Measurements from ENCODE around the gene PHACTR1.
"Not testable (repeated sequence)": the region's sequence is repeated elsewhere in the genome, so short reads cannot be mapped to it uniquely, and the experiment has no call there.

The PHACTR1 gene

GRCh38 chr6:13238640-13239216, 522.2 kb downstream of the PHACTR1 start:
- no peak for TF ChIP-seq Cebpa-rat (IDR thresholded peaks at IDR 0.05)
- Histone ChIP-seq H3K27me3 (no peaks in the 10 kb centered on the region), H3K4me2 (no peak overlapping the region), H3K36me3 (no peaks in the 10 kb centered on the region), H4K20me1 (no peaks in the 10 kb centered on the region), H3K4me1 (no peaks in the 10 kb centered on the region), H3K4me3 (no peak overlapping the region), H3K9me3 (peaks cover 16% of the 10 kb centered on the region), H3K9ac (no peak overlapping the region), H3K27ac (no peak overlapping the region)

DNA sequence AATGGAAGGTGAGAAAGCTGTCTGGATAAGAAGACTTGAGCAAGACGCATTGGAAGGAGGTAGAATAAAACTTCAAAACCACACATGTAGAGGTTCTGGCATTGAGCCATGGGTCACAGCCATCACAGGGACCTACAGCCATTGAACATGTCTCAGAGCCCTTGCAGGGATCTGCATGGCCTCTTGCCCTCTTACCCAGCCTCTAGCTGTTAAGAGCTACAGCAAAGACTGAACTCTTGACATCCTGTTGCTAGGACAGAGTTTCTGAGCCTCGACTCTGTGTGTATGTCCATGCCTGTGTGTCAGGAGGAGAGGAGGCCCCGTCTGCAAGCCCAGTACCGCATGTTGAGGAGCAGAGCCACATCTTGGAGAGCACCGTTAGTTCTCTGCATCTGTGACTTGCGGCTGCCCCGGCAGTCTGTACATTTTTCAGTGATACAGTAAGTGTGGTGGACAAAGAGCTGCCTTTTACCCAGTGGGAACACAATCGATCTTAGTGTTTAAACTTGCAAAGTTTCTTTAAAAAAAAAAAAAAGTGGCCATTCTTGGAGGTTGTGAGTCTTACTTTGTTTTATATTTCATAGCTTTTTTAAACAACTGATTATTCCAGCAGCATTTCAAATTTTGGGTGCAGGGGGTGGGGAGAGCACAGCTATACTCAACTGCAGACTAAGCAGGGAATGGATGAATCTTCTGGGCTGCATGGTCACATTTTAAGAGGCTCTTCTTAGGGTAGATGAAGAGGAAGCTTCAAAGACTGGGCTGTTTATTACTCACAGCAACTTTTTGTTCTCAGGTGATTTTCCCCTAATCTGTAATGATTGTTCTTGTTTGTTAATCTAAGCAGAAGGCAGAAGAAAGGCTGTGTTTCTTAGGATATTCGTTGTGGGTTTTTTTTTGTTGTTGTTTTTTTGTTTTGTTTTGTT, 523.2 kb downstream of the PHACTR1 start:
- no peaks in the 10 kb centered on the region for H4K20me1 ChIP-seq
- no peak overlapping the region for H3K4me3 ChIP-seq

GRCh38 chr6:13241364-13241763, 524.8 kb downstream of the PHACTR1 start:
- no peak overlapping the region for H3K27ac ChIP-seq
- peaks cover 40% of the 10 kb centered on the region for H3K9me3 ChIP-seq
- H3K4me2 ChIP-seq, result no peak overlapping the region
- H3K27me3 ChIP-seq, result no peaks in the 10 kb centered on the region
- no peaks in the 10 kb centered on the region for H3K4me1 ChIP-seq
- no peaks in the 10 kb centered on the region for H3K36me3 ChIP-seq
- H3K9ac ChIP-seq, result no peak overlapping the region
- no peak for TF ChIP-seq Cebpa-rat (IDR thresholded peaks at IDR 0.05)
- H3K4me3 ChIP-seq, result no peak overlapping the region
- no peaks in the 10 kb centered on the region for H4K20me1 ChIP-seq

More for the DNA sequence above, 523.2 kb downstream of the PHACTR1 start:
- Histone ChIP-seq H3K9ac (no peak overlapping the region), H3K4me2 (no peak overlapping the region), H3K4me1 (no peaks in the 10 kb centered on the region), H3K27me3 (no peaks in the 10 kb centered on the region), H3K36me3 (no peaks in the 10 kb centered on the region), H3K27ac (no peak overlapping the region), H3K9me3 (peaks cover 25% of the 10 kb centered on the region)
- TF ChIP-seq Cebpa-rat (IDR thresholded peaks at IDR 0.05), result no peak

DNA sequence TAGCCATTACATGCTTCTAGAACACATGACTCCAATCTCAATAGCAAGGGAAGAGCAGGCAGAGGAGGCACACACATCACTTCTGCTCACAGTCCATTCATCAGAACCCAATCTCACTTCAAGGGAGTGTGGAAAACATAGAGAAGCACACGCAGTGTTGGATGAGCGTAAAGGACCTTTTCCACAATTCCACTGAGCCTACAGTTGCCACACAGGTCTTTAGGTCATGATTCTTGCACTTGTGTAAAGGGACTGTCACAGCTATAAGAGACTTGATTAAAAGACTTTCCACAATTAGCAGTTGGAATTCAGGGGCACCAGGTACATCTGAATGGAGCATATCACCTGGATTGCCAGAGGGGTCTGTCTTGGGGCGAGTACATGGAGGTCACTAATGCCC, 525.6 kb downstream of the PHACTR1 start:
- no peaks in the 10 kb centered on the region for H3K27me3 ChIP-seq
- H3K4me2 ChIP-seq, result no peak overlapping the region
- peaks cover 40% of the 10 kb centered on the region for H3K9me3 ChIP-seq
- no peak overlapping the region for H3K27ac ChIP-seq
- no peaks in the 10 kb centered on the region for H4K20me1 ChIP-seq
- TF ChIP-seq Cebpa-rat (IDR thresholded peaks at IDR 0.05), result no peak
- H3K36me3 ChIP-seq, result no peaks in the 10 kb centered on the region
- no peaks in the 10 kb centered on the region for H3K4me1 ChIP-seq
- H3K9ac ChIP-seq, result no peak overlapping the region
- no peak overlapping the region for H3K4me3 ChIP-seq

GRCh38 chr6:13242590-13242989, 526.0 kb downstream of the PHACTR1 start:
- no peak overlapping the region for H3K27ac ChIP-seq
- no peaks in the 10 kb centered on the region for H3K36me3 ChIP-seq
- TF ChIP-seq Cebpa-rat (IDR thresholded peaks at IDR 0.05), result no peak
- H3K4me1 ChIP-seq, result no peaks in the 10 kb centered on the region
- H3K4me2 ChIP-seq, result no peak overlapping the region
- H3K4me3 ChIP-seq, result no peak overlapping the region
- H3K9me3 ChIP-seq, result peaks cover 40% of the 10 kb centered on the region
- no peaks in the 10 kb centered on the region for H4K20me1 ChIP-seq
- no peaks in the 10 kb centered on the region for H3K27me3 ChIP-seq
- no peak overlapping the region for H3K9ac ChIP-seq

DNA sequence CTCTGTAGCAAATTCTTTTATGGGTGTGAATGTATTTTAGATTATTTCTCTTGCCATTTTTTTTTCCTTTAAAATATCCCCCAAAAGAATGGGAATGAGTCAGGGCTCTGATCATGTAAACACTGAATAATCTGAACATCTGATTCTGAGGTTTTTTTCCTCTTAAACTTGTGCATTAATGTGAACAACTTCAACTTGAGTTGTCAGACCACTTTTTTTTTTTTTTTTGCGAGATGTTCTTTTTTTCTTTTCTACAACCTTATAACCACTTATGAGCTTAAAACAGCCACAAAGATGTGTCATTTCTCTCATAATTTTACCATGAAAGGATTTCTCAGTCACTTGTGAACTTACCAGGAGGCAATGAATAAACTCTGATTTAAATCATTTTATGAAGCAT, 526.5 kb downstream of the PHACTR1 start:
- H3K4me2 ChIP-seq, result no peak overlapping the region
- no peak overlapping the region for H3K27ac ChIP-seq
- H3K4me1 ChIP-seq, result peaks cover 4% of the 10 kb centered on the region
- TF ChIP-seq Cebpa-rat (IDR thresholded peaks at IDR 0.05), result no peak
- no peaks in the 10 kb centered on the region for H4K20me1 ChIP-seq
- no peak overlapping the region for H3K4me3 ChIP-seq
- H3K9me3 ChIP-seq, result peaks cover 40% of the 10 kb centered on the region
- no peaks in the 10 kb centered on the region for H3K27me3 ChIP-seq
- no peak overlapping the region for H3K9ac ChIP-seq
- no peaks in the 10 kb centered on the region for H3K36me3 ChIP-seq

- H3K36me3 ChIP-seq, H3K4me1 ChIP-seq, H3K9ac ChIP-seq, H3K27me3 ChIP-seq, H4K20me1 ChIP-seq, H3K4me2 ChIP-seq, H3K27ac ChIP-seq, H3K4me3 ChIP-seq: not testable (repeated sequence)
- peaks cover 40% of the 10 kb centered on the region for H3K9me3 ChIP-seq
Measured at GRCh38 chr6:13243745-13244144, 527.2 kb downstream of the PHACTR1 start.

DNA sequence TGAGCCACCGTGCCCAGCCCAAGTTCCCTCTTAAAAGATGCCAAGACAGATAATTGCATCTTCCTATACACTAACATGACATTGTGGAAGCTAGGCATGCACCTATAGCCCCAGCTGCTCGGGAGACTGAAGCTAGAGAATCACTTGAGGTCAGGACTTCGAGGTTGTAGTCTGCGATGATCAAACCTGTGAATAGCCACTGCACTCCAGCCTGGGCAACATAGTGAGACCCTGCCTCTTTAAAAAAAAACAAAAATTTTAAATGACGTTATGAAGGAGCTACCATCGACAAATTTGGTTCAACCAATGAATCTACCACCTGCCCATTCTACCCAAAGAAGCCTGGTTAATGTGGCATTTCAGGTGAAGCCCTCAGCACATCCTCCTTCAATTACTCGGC, 531.1 kb downstream of the PHACTR1 start:
- Histone ChIP-seq H4K20me1 (no peaks in the 10 kb centered on the region), H3K4me1 (peaks cover 15% of the 10 kb centered on the region), H3K9ac (no peak overlapping the region), H3K4me3 (no peak overlapping the region), H3K27me3 (no peaks in the 10 kb centered on the region), H3K4me2 (0 out of 2 replicates have a peak overlapping the region, but pooled peaks have one; percentile 6), H3K27ac (no peak overlapping the region), H3K36me3 (no peaks in the 10 kb centered on the region), H3K9me3 (peaks cover 29% of the 10 kb centered on the region)
- TF ChIP-seq Cebpa-rat (IDR thresholded peaks at IDR 0.05), result no peak

GRCh38 chr6:13248053-13248452, 531.5 kb downstream of the PHACTR1 start:
- no peak for TF ChIP-seq Cebpa-rat (IDR thresholded peaks at IDR 0.05)

GRCh38 chr6:13248584-13248985, 532.0 kb downstream of the PHACTR1 start:
- peaks cover 23% of the 10 kb centered on the region for H3K4me1 ChIP-seq
- no peak overlapping the region for H3K4me2 ChIP-seq
- H3K9me3 ChIP-seq, result peaks cover 25% of the 10 kb centered on the region
- no peaks in the 10 kb centered on the region for H3K27me3 ChIP-seq
- no peaks in the 10 kb centered on the region for H3K36me3 ChIP-seq
- no peak overlapping the region for H3K27ac ChIP-seq
- TF ChIP-seq Cebpa-rat (IDR thresholded peaks at IDR 0.05), result no peak
- H3K4me3 ChIP-seq, result no peak overlapping the region
- H4K20me1 ChIP-seq, result no peaks in the 10 kb centered on the region
- H3K9ac ChIP-seq, result no peak overlapping the region

More at GRCh38 chr6:13248053-13248452, 531.5 kb downstream of the PHACTR1 start:
- H4K20me1 ChIP-seq, result no peaks in the 10 kb centered on the region
- H3K27me3 ChIP-seq, result no peaks in the 10 kb centered on the region
- H3K4me1 ChIP-seq, result peaks cover 17% of the 10 kb centered on the region
- no peak overlapping the region for H3K9ac ChIP-seq
- no peak overlapping the region for H3K4me3 ChIP-seq
- H3K36me3 ChIP-seq, result no peaks in the 10 kb centered on the region
- H3K27ac ChIP-seq, result no peak overlapping the region
- 0 out of 2 replicates have a peak overlapping the region, but pooled peaks have one; percentile 6 for H3K4me2 ChIP-seq
- H3K9me3 ChIP-seq, result peaks cover 29% of the 10 kb centered on the region
